WTC11 (cell line): ENCODE measurements around the gene IL10RB.

Source experiments
- CREB1 ChIP-seq: sonication (generic); formaldehyde crosslinking; IDR thresholded peaks from 2 replicates; pipeline ENCODE4 v1.8.0; 2023; ENCODE audit warnings: mild to moderate bottlenecking, missing genetic modification reagents
- CTCF ChIP-seq: fragments of 200-600 bp; IDR thresholded peaks from 2 replicates; pipeline ENCODE4 v1.8.0; 2022; ENCODE audit warnings: antibody characterized with exemption
- TEAD4 ChIP-seq: sonication (generic); formaldehyde crosslinking; IDR thresholded peaks from 2 replicates; pipeline ENCODE4 v1.8.0; 2022; ENCODE audit warnings: mild to moderate bottlenecking, missing genetic modification reagents
- USF2 ChIP-seq: sonication (generic); formaldehyde crosslinking; IDR thresholded peaks from 2 replicates; pipeline ENCODE4 v1.8.1; 2023; ENCODE audit warnings: mild to moderate bottlenecking, missing genetic modification reagents, moderate library complexity

GRCh38 chr21:33289199-33289819 lies 23.1 kb downstream of the IL10RB start:
- TF ChIP-seq CTCF, result no peak
- TF ChIP-seq TEAD4 (CRISPR knock-in tag), result no peak
- no peak for TF ChIP-seq CREB1 (CRISPR knock-in tag)
- no peak for TF ChIP-seq USF2
